H1 (cell line): ENCODE measurements around the gene C1QTNF7. TPM values are rescaled to one million over a fixed set of nuclear protein-coding genes. Genes with fewer than 3 reads are reported as not detected.

Source experiments
- SRF ChIP-seq: IDR thresholded peaks from 2 replicates; pipeline ENCODE4 v1.6.1; 2011; ENCODE audit warnings: mild to moderate bottlenecking, low read depth, low read length, moderate library complexity
- TAF7 ChIP-seq: optimal IDR thresholded peaks from 2 replicates; pipeline ENCODE3; 2011; ENCODE audit warnings: low read depth, mild to moderate bottlenecking, inconsistent platforms, low read length, moderate library complexity, borderline replicate concordance
- TBP ChIP-seq: IDR thresholded peaks from 2 replicates; pipeline ENCODE4 v1.6.1; 2011; ENCODE audit warnings: low read depth, low read length, improper control_type of control experiment
- polyA plus RNA-seq, 7 experiments: library from polyadenylated mRNA; depleted of rRNA in 3 of 7; stranded (reverse) in 5 of 7; unstranded in 2 of 7; fragments of >200 nt in 5 of 7; fragments of 200-250 nt in 2 of 7; gene quantifications; 1 replicate in 5 of 7; 2 replicates in 1 of 7; 4 replicates in 1 of 7; pipeline versions ENCODE4 v1.2.1 to v1.2.3, GENCODE V29; 2011 to 2013; ENCODE audit warnings: missing spikeins in 2 of 7, mixed read lengths in 2 of 7
- total RNA-seq: library from RNA; stranded (reverse); fragmentation: NEBNext Ultra II Directional; extraction: Animal tissue kit (Norgen Biotek cat#: 25700); gene quantifications from 2 replicates; pipeline ENCODE4 v1.2.1, GENCODE V29; 2021
- TF ChIP-seq, protein P1 (sequence below): IDR thresholded peaks from 2 replicates; pipeline ENCODE4 v1.6.1; 2012; ENCODE audit warnings: low read length, inconsistent platforms

The C1QTNF7 gene
- total and polyA plus RNA-seq, 2 of the 8 experiments (the other 6 are each of a cell fraction or from before 2014, with no cell fraction given): not detected

- TF ChIP-seq TAF7 (no peak), TBP (no peak), SRF (no peak)
- TF ChIP-seq, protein P1, sequence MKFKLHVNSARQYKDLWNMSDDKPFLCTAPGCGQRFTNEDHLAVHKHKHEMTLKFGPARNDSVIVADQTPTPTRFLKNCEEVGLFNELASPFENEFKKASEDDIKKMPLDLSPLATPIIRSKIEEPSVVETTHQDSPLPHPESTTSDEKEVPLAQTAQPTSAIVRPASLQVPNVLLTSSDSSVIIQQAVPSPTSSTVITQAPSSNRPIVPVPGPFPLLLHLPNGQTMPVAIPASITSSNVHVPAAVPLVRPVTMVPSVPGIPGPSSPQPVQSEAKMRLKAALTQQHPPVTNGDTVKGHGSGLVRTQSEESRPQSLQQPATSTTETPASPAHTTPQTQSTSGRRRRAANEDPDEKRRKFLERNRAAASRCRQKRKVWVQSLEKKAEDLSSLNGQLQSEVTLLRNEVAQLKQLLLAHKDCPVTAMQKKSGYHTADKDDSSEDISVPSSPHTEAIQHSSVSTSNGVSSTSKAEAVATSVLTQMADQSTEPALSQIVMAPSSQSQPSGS: no peak
Measured at GRCh38 chr4:15412461-15412860, 15.4 kb upstream of the C1QTNF7 start (continued).
